ENCODE measurements around the gene RANBP9. TPM values are rescaled to one million over a fixed set of nuclear protein-coding genes. Genes with fewer than 3 reads are reported as not detected.

RANBP9 gene
- total and polyA plus RNA-seq, 2 donors from 2014 or later, result 16.4 to 29.0 TPM

GRCh38 chr6:13591205-13591921, 120.3 kb downstream of the RANBP9 start:
- H3K27me3 ChIP-seq (ENCODE audit: control insufficient read depth, insufficient read depth, low read length), result no peaks in the 10 kb centered on the region
- peaks cover 0 to 46% (median 13%) of the 10 kb centered on the region in 3 donors for H3K36me3 ChIP-seq (ENCODE audit: control insufficient read depth in 2 of 3, insufficient read depth in 3 of 3, low read length in 3 of 3)
- H3K9me3 ChIP-seq (ENCODE audit: control insufficient read depth in 2 of 3, insufficient read depth in 1 of 3, low read length in 3 of 3), result no peaks in the 10 kb centered on the region
- H3K4me3 ChIP-seq (ENCODE audit: low read length in 3 of 3), result no peak overlapping the region
- FAIRE-seq (no peak), DNase-seq (no peak)
- no peaks in the 10 kb centered on the region for H3K4me1 ChIP-seq (ENCODE audit: control insufficient read depth in 2 of 3, insufficient read depth in 2 of 3, low read depth in 1 of 3, low read length in 3 of 3)
- H3K27ac ChIP-seq (ENCODE audit: low read depth in 2 of 2, low read length in 2 of 2), result no peak overlapping the region
- TF ChIP-seq CTCF (IDR thresholded peaks at IDR 0.05; ENCODE audit: borderline replicate concordance, extremely low read depth, insufficient read depth), result no peak
- H3K9ac ChIP-seq (ENCODE audit: low read length in 3 of 3), result no peak overlapping the region
- intact Hi-C loops (cut with DNase I), result no loop called here

DNA sequence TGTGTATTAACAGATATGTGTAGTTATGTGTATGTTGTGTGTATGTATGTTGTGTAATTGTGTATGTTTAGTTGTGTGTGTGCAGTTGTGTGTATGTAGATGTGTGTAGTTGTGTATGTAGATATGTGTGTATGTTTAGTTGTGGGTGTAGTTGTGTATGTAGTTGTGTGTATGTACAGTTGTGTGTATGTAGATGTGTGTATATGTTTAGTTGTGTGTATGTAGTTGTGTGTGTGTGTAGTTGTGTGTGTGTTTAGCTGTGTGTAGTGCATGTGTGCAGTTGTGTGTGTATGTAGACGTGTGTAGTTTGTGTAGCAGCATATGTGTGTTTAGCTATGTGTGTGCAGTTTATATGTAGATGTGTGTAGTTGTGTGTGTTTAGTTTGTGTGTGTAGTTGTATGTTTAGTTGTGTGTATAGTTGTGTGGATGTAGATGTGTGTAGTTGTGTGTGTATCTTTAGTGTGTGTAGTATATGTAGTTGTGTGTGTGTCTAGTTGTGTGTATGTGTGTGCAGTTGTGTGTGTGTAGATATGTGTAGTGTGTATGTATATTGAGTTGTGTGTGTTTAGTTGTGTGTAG, 121.0 kb downstream of the RANBP9 start:
- no peak overlapping the region for H3K9ac ChIP-seq (ENCODE audit: low read length in 3 of 3)
- peaks cover 0 to 44% (median 13%) of the 10 kb centered on the region in 3 donors for H3K36me3 ChIP-seq (ENCODE audit: control insufficient read depth in 2 of 3, insufficient read depth in 3 of 3, low read length in 3 of 3)
- FAIRE-seq, result no peak

DNA sequence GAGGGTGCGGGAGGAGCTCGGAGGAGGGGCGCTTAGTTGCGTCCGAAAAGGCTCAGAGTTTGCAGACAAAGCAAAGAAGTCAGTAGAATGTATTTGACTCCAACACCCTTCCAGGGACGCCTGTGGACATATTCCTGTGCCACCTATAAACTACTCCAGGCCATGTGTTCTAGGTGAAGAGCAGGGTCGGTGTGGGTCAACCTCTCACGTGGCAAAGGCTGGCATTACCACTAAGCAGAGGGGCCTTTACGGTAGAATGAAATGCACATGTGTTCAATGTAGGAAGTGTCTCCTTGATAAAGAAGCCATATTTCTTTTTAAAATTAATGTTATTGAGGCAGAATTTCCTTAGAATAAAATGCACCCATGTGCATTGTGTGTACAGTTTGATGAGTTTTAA, 121.8 kb downstream of the RANBP9 start:
- Histone ChIP-seq H3K27me3 (ENCODE audit: control insufficient read depth, insufficient read depth, low read length) (no peaks in the 10 kb centered on the region), H3K27ac (ENCODE audit: low read depth in 2 of 2, low read length in 2 of 2) (no peak overlapping the region), H3K4me3 (ENCODE audit: low read length in 3 of 3) (no peak overlapping the region), H3K9me3 (ENCODE audit: control insufficient read depth in 2 of 3, insufficient read depth in 1 of 3, low read length in 3 of 3) (no peaks in the 10 kb centered on the region), H3K9ac (ENCODE audit: low read length in 3 of 3) (no peak overlapping the region), H3K4me1 (ENCODE audit: control insufficient read depth in 2 of 3, insufficient read depth in 2 of 3, low read depth in 1 of 3, low read length in 3 of 3) (no peaks in the 10 kb centered on the region), H3K36me3 (ENCODE audit: control insufficient read depth in 2 of 3, insufficient read depth in 3 of 3, low read length in 3 of 3) (peaks cover 0 to 42% (median 13%) of the 10 kb centered on the region in 3 donors)
- FAIRE-seq, result no peak
- no peak for TF ChIP-seq CTCF (IDR thresholded peaks at IDR 0.05; ENCODE audit: borderline replicate concordance, extremely low read depth, insufficient read depth)
- intact Hi-C loops (cut with DNase I), result no loop called here
- DNase-seq, result no peak

More for the DNA sequence above, 121.0 kb downstream of the RANBP9 start:
- Histone ChIP-seq H3K4me1 (ENCODE audit: control insufficient read depth in 2 of 3, insufficient read depth in 2 of 3, low read depth in 1 of 3, low read length in 3 of 3) (no peaks in the 10 kb centered on the region), H3K27me3 (ENCODE audit: control insufficient read depth, insufficient read depth, low read length) (no peaks in the 10 kb centered on the region), H3K4me3 (ENCODE audit: low read length in 3 of 3) (no peak overlapping the region), H3K9me3 (ENCODE audit: control insufficient read depth in 2 of 3, insufficient read depth in 1 of 3, low read length in 3 of 3) (no peaks in the 10 kb centered on the region), H3K27ac (ENCODE audit: low read depth in 2 of 2, low read length in 2 of 2) (no peak overlapping the region)
- TF ChIP-seq CTCF (IDR thresholded peaks at IDR 0.05; ENCODE audit: borderline replicate concordance, extremely low read depth, insufficient read depth), result no peak
- no peak for DNase-seq
- intact Hi-C loops (cut with DNase I), result no loop called here

Measured in kidney (tissue), 14 donors.